Hematopoietic multipotent progenitor cell treated with erythropoietin and hydrocortisone succinate and interleukin-3 and kit ligand, for 8 days (in vitro differentiated cells): ENCODE results near the gene GOLGA6L24.
"Not testable (repeated sequence)": the region's sequence is repeated elsewhere in the genome, so short reads cannot be mapped to it uniquely, and the experiment has no call there.

Experiments
- DNase-seq: peaks from one replicate; pipeline ENCODE4 v3.0.0-alpha.2; 2015

The GOLGA6L24 gene, protein sequence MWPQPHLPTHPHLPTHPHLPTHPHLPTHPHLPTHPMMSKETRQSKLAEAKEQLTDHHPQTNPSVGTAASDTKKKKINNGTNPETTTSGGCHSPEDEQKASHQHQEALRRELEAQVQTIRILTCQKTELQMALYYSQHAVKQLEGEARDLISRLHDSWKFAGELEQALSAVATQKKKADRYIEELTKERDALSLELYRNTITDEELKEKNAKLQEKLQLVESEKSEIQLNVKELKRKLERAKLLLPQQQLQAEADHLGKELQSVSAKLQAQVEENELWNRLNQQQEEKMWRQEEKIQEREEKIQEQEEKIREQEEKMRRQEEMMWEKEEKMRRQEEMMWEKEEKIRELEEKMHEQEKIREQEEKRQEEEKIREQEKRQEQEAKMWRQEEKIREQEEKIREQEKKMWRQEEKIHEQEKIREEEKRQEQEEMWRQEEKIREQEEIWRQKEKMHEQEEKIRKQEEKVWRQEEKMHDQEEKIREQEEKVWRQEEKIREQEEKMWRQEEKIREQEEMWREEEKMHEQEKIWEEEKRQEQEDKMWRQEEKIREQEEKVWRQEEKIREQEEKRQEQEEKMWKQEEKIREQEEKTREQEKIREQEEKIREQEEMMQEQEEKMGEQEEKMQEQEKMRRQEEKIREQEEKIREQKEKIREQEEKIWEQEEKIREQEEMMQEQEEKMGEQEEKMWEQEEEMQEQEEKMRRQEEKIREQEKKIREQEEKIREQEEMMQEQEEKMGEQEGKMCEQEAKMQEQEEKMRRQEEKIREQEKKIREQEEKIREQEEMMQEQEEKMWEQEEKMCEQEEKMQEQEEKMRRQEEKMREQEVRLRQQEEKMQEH

DNA sequence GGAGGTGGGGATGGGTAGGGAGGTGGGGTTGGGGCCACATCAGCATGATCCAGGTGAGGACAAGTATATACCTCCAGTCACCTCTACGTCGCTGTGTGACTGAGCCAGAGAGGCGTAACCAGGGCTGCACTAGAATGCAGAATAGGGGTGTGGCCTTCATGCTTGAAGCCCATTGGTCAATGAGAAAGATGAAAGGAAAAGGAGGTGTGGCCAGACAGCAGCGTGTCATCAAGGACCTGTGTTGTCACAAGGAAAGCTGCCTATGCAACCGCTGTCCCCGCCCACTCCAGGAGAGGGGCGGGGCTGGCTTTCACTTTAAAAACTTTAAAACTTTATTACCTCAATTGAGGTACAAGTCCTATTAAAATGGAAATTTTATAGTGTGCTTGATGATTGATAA, at the start of gene GOLGA6L24:
TSS of gene GOLGA6L24 (minus strand) at position 101 of the 400 bp plus-strand sequence. CDS start at position 40, 61 bp downstream.
- DNase-seq: not testable (repeated sequence)

DNA sequence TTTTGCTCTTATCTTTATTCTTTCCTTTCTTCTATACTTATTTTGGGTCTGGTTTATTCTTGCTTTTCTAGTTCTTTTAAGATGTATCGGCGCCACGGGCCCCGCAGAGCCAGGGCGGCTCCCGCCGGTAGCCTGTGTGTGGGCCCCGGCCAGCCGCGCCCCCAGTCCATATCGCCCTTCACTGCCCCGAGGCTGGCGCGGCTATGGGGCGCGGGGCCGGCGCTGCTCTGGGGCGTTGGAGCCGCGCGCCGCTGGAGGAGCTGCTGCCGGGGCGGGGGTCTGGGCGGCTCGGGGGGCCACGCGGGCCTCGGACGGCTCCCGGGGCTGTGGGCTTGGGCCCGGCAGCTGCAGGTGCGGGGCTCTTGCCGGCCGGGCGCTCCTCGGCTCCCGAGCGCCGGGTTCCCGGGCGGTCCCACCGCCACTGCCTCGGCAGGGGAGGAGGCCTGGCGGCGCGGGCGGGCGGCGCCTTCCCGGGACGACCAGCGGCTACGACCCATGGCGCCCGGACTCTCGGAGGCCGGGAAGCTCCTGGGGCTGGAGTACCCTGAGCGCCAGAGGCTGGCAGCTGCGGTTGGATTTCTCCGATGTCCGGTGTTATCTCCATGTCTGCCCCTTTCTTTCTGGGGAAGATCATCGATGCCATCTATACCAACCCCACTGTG, 45.0 kb upstream of the GOLGA6L24 start:
- not testable (repeated sequence) for DNase-seq

DNA sequence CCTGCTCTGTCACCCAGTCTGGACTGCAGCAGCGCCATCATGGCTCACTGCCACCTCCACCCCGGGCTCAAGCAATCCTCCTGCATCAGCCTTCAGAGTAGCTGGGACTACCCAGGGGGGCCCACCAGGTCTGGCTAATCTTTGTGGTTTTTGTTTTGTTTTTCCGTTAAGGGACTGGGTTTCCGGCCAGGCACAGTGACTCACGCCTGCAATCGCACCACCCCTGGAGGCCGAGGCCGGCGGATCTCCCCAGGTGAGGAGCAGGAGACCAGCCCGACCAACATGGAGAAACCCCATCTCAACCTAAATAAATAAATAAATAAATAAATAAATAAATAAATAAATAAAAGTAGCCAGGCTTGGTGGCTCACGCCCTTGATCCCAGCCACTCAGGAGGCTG, 38.1 kb upstream of the GOLGA6L24 start:
- not testable (repeated sequence) for DNase-seq

DNA sequence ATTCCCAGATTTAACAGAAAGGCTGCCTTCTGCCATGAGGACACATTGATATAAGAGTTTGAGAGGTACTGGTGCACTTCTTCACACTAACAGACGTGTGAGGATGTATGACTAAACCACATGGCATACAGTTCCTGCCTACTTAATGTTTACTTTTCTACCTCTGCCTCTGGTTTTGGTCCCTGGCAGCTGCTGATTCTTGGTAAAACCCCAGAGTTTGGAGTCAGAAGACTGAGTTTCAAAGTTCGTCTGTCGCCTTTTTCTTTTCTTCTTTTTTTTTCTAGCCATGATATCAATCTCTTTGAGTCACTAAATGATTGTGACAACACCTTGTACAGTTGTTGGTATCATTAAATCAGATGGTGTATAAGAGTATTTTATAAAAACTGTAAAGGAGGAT, 22.2 kb upstream of the GOLGA6L24 start:
- not testable (repeated sequence) for DNase-seq

DNA sequence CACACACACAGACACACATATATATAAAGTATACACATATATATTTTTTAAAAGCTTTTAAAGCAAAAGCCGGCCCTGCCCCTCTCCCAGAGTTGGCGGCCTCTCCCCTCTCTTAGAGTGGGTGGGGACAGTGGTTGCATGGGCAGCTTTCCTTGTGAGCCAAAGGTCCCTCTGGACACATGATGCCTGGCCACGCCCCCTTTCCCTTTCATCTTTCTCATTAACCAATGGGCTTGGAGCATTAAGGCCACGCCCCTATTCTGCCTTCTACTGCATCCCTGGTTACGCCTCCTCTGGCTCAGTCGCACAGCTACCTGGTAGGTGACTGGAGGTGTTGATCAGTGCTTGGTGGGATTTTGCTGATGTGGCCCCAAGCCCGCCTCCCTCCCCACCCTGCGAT, 20.5 kb upstream of the GOLGA6L24 start, which contains the start of gene GOLGA8F:
TSS of gene GOLGA8F (plus strand) at position 301 of the 400 bp plus-strand sequence. CDS start at position 399, 98 bp downstream.
- not testable (repeated sequence) for DNase-seq

DNA sequence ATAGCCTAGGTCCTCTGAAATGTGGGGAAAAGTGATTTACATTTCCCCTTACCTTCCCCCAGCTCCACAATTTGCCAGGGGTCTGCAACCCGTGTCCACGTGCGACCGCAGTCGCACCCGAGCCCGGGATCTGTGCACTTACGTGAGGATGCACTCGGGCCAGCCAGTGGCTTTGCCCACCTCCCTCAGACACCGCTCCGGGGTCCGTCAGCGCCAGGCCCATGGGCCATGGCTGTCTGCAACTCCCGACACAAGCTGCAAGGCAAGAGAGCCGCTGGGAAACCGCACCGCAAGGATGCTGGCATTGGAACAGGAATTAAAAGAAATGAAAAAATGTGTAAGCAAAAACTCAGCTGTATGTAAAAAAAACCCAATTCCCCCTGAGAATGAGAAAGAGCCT, 7.6 kb upstream of the GOLGA6L24 start:
- not testable (repeated sequence) for DNase-seq

DNA sequence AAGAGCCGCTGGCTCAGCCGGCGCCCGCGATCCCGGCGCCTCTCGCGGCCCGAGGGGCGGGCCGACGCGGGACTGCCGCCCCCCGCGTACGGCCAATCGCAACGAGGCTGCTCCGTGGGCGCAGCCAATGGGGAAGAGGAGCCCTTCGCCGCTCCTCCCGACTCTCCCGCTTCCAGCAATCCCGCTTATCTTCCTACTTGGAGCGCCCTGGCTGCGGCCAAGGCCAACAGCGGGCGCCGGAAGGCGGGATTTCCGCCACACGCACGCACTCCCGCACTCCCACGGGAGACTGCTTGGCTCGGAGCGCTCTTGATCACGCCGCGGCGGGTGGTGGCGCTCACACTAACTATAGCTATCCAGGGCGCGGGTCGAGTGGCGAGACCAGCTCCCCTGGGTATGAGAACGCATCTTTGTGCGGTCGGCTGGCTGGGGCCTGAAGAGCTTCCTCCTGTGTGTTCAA, 35.7 kb downstream of the GOLGA6L24 start, which contains the start of gene HERC2:
TSS of gene HERC2 (minus strand) at position 51 of the 460 bp plus-strand sequence. CDS start 746 bp downstream, outside the sequence.
- DNase-seq: not testable (repeated sequence)

DNA sequence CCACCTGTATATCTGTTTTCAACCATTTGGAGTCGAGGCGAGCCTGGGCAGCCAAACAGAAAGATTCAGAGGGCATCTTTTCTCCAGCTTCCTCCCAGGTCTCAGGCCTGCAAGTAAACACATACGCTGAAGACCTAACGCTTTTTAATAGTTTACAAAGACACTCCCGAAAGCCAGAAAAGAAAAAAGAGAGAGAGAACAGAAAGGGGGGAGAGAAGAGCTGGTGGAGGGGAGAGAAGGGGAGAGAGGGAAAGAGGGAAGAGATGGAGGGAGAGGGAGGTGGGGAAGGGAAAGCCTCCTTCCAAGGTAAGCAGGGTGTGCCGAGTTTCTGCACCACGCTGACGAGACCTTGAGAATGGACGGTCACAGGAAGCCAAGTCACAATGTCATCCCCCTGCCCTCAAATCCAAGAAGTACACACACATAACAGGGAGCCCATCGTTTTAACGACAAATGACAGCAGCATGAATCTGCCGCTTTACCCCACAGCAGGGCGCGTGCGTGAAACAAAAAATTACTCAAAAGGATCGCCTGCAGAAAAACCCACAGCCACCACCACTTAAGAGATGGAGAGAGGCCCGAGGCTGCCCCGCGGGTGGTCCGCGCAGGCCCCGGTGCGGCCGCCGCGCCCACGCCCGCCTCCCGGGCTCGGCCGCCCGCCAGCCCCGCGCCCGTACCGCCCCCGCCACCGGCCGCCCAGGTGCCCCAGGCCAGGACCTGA, 36.4 kb downstream of the GOLGA6L24 start:
- not testable (repeated sequence) for DNase-seq

DNA sequence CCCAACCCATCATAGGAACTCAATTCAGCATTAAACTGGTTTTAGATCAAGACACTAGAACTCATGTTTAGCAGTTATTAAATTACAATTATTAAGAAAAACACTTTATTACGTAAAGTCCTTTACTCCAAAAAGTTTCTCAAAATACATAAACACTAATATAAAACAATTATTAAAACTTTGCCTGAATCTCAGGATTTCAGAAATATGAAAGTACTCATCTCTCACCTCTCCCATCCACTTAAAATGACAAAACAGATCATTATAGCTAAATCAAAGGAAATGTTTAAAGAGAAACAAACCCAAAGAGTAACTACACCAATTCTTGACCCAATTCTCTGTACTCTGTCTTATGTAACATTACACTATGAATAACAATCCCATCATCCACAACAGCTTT, 38.2 kb downstream of the GOLGA6L24 start:
- DNase-seq: not testable (repeated sequence)

DNA sequence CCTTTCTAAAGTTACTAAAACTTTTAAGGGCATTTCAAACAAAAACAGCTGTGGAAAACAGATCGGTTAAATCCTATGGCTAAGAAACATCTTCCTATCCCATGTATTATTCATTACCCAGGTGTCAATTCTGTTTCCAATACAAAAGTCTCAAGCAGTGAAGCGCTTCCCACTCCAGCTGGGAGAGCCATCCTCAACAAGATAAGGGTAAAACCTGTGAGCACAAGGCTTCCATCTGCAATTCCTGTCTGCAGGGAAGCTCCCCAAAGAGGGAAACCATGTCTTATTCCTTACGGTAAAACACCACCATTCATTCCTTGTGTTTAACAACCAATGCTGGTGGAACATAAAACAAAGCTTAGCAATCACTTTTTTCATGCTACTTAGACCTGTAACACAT, 39.1 kb downstream of the GOLGA6L24 start:
- DNase-seq: not testable (repeated sequence)

DNA sequence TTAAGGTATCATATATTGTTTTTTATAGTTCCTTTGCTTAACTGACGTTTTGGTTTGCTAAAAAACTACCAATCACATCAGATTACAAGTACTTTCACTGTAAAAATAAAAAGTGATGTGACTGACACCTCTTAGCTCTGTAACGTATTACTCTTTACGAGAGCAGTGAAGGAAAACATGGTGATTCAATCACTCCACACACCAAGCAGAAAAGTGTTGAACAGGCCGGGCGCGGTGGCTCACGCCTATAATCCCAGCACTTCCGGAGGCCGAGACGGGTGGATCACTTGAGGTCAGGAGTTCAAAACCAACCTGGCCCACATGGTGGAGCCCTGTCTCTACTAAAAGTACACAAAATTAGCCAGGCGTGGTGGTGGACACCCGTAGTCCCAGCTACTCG, 39.8 kb downstream of the GOLGA6L24 start:
- DNase-seq: not testable (repeated sequence)

DNA sequence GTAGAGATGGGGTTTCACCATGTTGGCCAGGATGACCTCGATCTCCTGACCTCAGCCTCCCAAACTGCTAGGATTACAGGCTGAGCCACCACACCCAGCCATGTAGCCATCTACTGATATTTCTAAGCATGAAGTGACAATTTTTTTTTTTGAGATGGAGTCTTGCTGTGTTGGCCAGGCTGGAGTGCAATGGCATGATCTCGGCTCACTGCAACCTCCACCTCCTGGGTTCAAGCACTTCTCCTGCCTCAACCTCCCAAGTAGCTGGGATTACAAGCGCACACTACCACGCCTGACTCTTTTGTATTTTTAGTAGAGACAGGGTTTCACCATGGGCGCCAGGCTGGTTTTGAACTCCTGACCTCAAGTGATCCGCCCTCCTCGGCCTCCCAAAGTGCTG, 40.9 kb downstream of the GOLGA6L24 start:
- not testable (repeated sequence) for DNase-seq

DNA sequence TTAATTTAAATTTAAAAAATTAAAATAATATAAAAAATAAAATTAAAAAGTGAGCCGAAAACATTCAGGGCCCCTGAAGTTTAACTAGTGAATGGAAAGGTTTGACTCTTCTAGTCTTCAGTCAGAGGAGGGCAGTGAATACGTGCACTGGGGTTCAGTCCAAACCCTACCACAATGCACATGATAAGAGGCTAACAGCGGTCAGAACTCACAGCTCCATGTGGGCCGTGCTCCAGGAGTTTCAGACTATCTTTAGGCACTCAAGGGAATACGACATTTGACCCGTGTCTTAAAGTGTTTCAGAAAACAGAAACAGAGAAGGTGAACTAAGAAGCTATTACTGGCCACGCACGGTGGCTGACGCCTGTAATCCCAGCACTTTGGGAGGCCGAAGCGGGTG, 47.4 kb downstream of the GOLGA6L24 start:
- not testable (repeated sequence) for DNase-seq

DNA sequence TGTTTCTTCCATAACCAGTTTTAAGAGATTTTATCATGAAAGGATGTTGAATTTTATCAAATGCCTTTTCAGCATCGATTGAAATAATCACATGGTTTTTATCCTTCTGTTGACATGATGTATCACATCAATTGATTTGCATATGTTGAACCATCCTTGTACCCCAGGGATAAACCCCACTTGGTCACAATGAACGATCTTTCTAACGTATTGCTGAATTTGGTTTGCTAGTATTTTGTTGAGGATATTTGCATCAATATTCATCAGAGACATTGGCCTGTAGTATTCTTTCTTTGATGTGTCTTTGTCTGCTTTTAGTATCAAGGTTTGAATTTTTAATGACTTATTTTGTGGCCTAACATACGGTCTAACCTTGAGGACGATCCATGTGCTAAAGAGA, 49.2 kb downstream of the GOLGA6L24 start:
- DNase-seq: not testable (repeated sequence)
